SIG-M5 treated with dmso at 0.1 percent for 504 hours (cell line): Measurements from ENCODE around the gene HTR6.
"Not testable (repeated sequence)": the region's sequence is repeated elsewhere in the genome, so short reads cannot be mapped to it uniquely, and the experiment has no call there.

Experiments used
- DNase-seq: peaks from one replicate; lab custom pipeline; 2025; ENCODE audit not compliant: unreplicated experiment; lab: John Stamatoyannopoulos, UW

Gene HTR6

GRCh38 chr1:19637606-19638005 lies 27.1 kb upstream of the HTR6 start:
- DNase-seq = no peak

DNA sequence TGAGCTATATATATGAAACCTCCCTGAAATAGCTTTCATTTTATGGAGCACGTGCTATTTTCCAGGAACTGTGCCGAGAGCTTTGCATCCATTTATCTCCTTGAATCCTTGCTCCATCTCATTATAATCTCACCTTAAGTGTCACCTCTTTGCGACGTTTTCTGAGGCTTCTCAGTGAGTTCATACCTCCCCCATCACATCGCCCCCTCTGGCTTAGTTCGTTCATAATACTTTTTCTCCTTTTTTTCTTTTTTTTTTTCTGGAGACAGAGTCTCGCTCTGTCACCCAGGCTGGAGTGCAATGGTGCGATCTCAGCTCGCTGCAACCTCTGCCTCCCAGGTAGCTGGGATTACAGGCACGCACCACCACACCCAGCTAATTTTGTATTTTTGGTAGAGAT lies 25.4 kb upstream of the HTR6 start:
- not testable (repeated sequence) for DNase-seq

GRCh38 chr1:19639999-19640362 lies 24.7 kb upstream of the HTR6 start:
- no peak for DNase-seq

DNA sequence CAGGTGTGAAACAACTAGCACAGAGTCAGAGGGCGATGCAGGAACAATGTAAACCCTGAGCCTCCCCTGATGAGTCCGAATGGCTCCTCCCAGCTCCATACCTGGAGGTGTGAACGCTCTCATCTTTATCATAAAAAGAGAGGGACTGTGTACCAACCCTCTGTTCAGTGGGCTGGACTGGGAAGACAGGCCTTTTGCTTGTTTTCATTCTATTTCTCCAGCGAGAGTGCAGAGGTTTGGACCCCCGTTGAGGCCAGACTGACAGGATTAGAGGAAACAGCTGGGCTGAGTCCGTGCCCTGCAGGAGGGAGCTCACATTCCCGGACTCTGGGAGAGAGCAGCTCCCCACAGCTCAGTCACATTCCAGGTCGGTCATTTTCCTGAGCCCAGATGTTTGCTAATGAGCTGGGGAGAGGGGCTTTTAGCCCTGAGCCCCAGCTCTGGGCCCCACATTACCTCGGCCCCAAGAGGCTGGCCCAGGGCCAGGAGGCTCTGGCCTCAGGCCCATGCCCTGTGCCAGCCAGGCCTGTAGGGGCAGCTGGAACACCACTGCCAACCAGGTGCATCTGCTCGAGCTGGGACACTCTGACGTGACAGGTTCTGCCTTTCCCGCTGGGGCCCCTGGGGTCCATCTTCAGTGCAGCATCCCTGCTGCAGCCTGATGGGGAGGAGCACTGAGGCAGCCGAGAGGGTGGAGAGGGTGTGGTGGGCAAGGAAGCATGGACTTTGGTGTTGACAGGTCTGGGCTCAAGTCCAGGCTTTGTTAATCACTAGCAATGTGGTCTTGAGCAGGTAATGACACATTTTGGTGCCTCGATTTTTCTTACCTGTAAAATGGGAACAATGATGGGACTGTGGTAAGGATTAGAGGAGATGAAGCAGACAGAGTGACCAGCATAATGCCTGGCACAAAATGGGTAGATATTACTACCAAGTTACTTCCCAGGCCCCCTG lies 24.0 kb upstream of the HTR6 start:
- DNase-seq = no peak

GRCh38 chr1:19643121-19643520 lies 21.6 kb upstream of the HTR6 start:
- peak; percentile 30 for DNase-seq

DNA sequence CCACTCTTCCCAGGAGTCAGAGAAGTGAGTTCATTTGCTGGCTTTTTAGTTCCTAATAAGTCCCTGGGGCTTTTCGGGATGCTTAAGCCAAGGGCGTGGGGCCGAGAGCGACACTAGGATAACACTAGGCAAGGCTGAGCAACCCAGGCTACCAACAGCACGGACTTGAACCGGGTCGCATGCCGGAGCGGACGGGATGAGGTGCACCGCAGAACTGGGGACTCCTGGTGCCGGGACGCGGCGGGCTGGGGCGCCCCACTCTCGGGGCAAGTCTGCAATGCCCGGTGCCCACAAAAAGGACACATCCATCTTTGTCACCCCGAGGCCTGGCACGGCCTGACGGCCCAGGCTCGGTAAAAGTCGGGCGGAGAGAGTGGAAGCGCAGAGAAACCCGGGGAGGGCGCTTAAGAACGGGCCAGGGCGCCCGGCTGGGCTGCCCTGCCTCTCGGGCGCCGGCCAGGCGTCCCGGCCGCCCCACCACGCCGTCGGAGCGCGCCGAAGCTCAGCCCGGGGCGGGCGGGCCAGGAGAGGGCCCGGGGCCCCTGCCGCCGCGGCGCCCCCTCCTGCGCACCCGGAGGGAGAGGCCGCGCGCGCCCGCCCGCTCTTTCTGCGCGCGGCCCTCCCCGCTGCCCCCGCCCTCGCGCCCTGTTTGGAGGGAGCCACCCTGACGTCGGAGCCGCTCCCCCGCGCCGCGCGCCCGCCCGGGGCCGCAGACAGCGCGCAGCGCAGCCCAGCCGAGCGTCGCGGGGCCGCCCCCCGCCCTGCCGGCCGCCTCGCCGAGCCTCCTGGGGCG lies 20.9 kb upstream of the HTR6 start, which contains the start of gene NBL1:
Gene NBL1 (plus strand): TSS at position 710 of the 793 bp plus-strand sequence. CDS start 10,720 bp downstream, outside the sequence.
- peak; percentile 45 for DNase-seq

DNA sequence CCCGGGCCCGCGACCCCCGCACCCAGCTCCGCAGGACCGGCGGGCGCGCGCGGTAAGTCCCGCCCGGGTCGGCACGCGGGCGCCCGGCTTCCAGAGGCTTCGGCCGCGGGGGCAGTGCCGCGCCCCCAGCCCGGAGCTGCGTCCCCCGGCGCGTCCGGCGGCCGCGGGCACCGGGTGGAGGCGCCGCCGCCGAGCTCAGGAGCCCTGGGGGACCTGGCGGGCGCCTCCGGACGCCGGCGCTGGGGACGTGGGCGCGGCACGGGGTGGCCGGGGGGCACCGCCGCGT lies 20.3 kb upstream of the HTR6 start:
- no peak for DNase-seq

DNA sequence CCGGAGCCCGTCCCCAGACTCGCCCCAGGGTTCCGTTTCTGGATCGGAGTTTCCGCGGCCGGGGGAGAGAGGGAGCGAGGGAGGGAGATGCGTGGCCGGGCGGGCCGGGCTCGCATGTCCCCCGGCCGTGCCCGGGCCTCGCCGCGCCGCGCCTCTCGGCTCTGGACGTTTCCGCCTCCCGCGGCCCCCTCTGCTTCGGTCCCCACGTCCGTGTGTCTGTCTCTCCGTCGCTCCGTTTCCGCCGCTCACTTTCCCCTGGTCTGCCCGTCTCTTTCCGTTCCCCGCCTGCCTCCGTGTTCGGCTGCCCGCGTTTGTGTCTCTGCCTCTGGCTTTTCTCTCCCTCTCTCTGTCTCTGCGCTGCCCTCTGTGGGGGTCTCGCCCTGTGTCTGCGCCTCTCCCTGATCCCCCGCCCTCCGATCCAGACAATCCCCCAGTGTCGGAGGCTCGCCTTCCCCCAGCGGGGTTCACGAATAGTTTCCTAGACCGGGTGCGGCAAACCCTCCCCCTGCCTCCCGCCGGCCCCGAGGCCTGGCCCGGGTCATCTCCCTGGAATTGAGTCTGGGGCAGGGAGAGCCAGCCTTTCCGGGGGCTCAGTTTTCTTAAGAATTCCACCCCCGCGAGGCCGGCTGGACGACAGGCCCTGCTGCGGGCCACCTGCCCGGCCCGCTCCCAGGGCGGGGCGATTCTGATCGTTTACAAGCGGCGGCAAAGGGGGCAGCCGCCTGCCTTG lies 19.8 kb upstream of the HTR6 start:
- no peak for DNase-seq

DNA sequence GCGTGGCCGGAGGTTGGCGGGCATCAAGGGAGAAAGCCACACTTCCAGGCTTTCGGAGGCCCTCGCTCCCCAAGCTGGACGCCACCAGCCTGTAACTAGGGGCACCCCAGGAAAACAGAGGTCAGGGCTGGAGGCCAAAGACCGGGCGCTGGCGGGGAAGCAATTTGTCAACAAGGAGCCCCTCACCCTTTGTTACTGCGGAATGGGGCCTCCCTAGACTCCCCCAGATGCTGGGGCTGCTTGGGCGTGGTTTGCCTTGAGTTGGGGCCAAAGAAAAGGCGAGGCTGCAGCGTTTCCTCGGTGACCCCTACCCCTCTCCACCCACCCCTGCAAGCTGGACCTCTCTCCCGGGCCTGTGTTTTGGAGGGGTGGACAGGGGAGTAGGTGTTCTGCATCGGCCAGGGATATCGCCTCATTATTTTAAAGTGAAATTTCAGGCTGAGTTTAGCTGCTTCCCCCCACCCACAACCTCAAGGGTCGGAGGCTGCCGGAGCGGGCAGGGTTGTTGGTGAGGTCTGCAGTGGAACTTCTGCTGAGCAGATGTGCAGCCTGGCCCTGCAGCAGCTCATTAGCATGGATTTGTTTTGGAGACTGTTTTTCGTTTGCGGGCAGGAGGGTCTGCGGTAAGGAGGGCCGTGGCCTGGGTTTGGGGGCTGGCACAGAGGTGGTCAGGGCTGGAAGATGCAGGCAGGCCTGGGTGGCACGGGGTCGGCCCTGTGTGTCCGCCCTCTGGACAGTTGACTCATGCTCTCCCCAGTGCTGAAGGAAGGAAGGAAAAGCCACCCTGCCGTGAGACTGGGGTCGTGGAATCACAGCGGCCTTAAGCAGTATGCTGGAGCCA lies 19.0 kb upstream of the HTR6 start:
- no peak for DNase-seq

DNA sequence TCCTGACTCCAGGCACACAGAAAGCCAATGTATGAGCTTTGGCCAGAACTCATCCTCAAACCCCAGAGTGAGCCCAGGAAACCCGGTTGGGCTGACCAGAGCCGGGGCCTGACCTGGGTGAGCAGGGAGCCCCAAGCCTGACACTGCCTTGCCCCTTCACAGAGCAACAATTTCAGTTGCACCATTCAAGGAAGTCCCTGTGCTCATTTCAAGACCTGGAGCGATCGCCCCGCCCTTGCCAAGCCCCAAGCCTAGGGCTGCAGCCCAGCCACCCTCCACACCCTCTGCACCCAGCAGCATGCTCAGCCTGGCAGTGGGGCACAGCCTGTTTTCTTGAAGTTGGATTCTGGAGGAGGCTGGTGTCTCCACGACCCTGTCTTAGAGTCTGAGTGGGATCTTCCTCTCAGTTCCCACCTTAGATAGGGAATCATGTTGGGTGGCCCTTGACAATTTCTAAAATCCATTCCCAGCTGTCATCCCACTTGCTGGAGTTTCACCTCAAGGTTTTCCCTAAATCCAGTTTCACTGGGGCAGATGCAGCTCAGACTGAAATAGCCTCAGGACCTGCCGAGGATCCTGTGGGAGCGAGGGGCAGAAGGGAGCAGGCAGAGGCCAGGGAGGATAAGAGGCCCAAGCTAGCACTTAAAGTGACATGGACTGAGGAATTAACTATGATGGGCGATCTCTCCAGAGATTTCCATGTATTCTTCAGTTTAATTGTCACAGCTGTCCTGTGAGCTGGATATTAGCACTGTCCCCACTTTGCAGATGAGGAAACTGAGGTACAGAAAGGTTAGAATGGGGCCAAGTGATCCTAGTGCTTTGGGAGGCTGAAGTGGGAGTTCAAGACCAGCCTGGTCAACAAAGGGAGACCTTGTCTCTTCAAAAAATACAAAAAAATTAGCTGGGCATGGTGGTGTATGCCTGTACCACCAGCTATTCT lies 18.0 kb upstream of the HTR6 start:
- DNase-seq = no peak

GRCh38 chr1:19647643-19648042 lies 17.0 kb upstream of the HTR6 start:
- no peak for DNase-seq

DNA sequence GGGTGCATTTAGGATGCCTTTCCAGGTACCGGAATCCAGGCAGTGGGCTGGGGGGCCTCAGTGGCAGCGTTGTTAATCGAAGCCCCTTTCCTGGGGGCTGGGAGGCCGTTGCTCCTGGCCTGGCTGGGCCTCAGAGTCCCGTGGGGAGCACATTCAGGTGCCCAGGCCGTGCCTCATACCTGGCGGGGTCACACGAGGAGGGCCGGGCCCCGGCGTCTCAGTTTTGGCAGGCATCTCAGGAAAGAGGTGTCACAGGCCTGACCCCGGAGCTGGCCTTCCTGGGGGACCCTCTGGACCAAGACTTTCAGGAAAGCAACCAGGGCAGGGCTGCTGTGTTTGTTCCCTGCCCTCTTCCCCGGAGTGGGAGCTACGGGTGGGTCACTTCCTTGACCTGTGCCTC lies 16.4 kb upstream of the HTR6 start:
- no peak for DNase-seq

DNA sequence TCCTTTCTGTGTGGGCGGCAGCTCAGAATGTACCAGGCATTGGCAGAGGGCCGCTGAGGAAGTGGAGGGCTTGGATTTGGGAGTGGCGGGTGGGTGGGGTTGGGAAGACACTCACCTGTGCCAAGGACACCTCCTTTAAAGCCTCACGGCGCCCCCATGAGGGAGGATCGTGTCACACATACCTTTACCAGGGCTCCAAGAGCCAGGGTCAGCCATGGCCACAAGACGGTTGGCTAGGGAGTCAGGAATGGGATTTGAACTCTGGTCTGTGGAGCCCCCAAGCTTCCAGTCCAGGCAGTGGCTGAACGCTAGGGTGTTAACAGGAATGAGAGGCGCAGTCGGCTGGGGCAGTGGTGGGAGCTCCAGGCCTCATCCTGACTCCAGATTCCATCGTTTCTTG lies 16.0 kb upstream of the HTR6 start:
- no peak for DNase-seq

DNA sequence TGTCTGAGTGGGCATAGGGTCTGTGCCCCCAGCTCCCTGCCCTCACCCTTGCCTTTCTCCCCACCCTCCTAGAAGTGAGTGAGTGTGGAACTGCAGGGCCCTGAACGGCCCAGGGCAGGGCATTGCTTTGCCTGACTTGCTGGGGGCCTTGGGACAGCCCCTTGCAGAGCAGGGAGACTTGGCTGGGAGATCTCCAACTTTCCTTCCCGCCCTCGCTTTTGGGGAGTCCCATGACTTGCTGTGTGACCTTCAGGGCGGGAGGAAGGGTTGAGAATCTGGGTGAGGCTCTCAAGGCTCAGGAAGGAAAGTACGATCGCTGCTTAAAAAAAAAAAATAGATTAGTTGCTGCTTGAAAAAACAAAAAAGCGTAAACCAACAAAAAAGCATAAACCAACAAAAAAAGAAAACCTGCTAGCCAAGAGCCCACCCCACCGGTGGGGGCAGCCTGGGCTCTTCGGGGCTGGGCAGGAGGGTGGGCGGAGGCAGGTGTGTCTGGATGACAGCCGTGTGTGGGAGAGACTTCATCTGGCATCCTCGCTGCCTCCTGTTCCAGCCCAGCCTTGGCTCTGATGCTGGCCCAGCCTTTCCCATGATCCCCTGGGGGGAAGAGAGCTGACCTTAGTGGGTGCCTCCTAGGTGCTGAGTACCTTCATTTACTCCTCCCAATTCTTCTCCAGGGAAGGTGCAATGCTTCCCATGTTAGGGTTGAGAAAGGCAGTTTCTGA lies 14.1 kb upstream of the HTR6 start:
- no peak for DNase-seq

DNA sequence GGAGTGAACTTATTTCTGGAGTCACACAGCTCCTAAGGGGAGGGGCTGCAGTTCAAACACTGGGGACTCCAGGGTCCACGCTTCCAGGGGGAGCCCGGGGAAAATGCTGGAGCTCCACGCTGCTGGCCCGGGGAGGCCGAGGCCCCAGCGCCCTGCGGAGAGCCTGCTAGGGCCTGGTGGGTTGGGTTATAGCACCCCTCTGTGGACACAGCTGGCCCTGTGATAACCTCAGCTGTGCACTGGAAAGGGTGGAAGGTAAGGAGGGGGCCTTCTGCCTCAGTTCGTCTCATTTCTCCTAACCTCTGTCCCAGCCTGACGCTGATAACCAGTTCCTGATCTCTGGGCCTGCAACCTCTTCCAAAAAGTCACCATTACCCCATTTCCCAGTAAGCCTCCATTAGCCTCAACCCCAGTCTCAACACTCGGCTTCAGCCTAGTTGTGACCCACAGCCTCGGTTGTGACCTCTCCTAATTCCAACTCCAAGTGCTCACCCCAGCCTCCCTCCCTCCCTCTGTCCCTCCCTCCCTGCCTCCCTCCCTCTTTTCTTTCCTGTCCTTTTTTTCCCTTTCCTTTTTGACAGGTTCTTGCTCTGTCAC lies 13.4 kb upstream of the HTR6 start:
- DNase-seq = no peak

- no peak for DNase-seq
Observed at GRCh38 chr1:19654386-19654785, 10.3 kb upstream of the HTR6 start.

DNA sequence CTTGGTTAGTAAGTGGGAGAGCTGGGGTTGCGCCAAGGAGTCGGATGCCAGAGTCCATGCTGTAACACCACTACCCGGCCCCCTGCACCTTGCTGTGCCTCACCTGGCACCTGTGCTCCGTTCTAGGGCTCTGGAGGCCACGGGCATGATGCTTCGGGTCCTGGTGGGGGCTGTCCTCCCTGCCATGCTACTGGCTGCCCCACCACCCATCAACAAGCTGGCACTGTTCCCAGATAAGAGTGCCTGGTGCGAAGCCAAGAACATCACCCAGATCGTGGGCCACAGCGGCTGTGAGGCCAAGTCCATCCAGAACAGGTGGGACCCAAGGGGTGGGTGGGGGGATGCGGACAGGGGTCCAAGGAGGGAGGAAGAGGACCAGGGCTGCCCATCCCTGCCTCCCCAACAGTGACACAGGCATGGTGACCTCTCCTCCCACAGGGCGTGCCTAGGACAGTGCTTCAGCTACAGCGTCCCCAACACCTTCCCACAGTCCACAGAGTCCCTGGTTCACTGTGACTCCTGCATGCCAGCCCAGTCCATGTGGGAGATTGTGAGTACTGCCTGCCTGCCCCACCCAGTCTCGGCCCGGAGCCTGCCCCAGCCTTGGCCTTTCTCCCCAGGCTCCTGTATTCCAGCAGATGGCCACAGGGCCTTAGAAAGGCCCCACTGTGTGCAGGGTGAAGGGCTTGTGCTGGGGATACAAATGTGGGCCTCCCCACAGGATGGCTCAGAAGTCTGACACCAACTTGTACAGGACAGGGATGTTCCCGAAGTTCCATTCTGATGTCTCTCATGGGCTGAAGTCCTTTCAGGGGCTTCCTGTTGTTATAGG lies 9.6 kb upstream of the HTR6 start:
- DNase-seq = no peak

DNA sequence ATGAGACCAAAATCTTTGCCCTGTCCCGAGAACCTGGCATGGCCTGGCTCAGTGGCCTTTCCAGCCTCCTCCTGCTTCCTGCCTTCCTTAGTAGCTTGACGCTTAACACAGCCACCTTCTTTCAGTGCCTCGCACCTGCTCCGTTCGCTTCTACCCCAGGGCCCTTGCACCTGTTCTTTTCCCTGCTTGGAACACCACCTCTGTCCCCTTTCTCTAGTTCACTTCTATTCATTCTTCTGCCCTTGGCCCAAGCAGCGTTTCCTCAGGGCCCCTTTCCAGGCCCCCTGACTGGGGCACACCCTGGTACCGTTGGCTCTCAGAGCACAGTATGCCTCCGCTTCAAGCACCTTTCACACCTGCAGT lies 9.0 kb upstream of the HTR6 start:
- DNase-seq = no peak
